ENCODE measurements around the gene PCMTD2.

GRCh38 chr20:64246616-64247306, 8.8 kb upstream of the PCMTD2 start:
- TF ChIP-seq CTCF (conservative IDR thresholded peaks at IDR 0.05; ENCODE audit: low read length) (no peak), EZH2phosphoT487 (IDR thresholded peaks at IDR 0.05; ENCODE audit: borderline replicate concordance, low read depth, low read length) (no peak)

All from OCI-LY7 (cell line).